Muscle layer of duodenum (tissue), 2 donors: ENCODE data around the gene DENND2D.

Source experiments
- H3K27ac ChIP-seq: one replicate; pipeline ENCODE4 v1.7.0; 2013; ENCODE audit warnings: mild to moderate bottlenecking, low read length
- H3K27me3 ChIP-seq: one replicate; pipeline ENCODE4 v1.7.0; 2013; ENCODE audit warnings: low read depth, mild to moderate bottlenecking, control low read depth, low read length
- H3K36me3 ChIP-seq, 2 donors: one replicate each; pipeline ENCODE4 v1.7.0; 2013; ENCODE audit warnings: low read length in 2 of 2, control low read depth in 1 of 2, mild to moderate bottlenecking in 1 of 2; ENCODE audit not compliant: insufficient read depth in 2 of 2, control insufficient read depth in 1 of 2
- H3K4me1 ChIP-seq, 2 donors: one replicate each; pipeline ENCODE4 v1.7.0; 2013; ENCODE audit warnings: low read length in 2 of 2, mild to moderate bottlenecking in 2 of 2, control low read depth in 1 of 2, moderate library complexity in 1 of 2; ENCODE audit not compliant: insufficient read depth in 2 of 2, control insufficient read depth in 1 of 2
- H3K4me3 ChIP-seq, 2 donors: one replicate each; pipeline ENCODE4 v1.7.0; 2013; ENCODE audit warnings: low read length in 2 of 2, low read depth in 1 of 2, mild to moderate bottlenecking in 1 of 2
- H3K9me3 ChIP-seq, 2 donors: one replicate each; pipeline ENCODE4 v1.7.0; 2013; ENCODE audit warnings: low read length in 2 of 2, control low read depth in 1 of 2, mild to moderate bottlenecking in 1 of 2; ENCODE audit not compliant: control insufficient read depth in 1 of 2
- donor health status: healthy.

DENND2D gene

DNA sequence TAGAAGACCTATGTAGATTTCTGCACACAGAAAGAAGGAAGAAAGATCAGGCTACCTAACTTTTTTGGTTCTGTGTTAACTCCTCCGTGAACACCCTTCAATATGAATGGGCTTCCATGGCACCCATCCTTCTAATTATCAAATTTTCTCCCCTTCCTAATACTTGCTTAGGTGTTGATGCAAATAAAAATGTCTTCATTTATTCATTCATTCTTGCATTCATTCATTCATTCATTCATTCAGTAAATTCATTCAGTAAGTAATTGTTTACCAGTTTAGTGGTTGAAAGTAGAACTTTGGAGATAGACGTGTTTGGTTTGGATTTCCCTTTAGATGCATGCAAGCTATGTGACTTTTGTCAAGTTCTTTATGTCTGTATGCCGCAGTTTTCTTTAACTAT, 31.7 kb upstream of the DENND2D start:
- H3K27me3 ChIP-seq, result no peaks in the 10 kb centered on the region
- no peaks in the 10 kb centered on the region for H3K9me3 ChIP-seq
- H3K27ac ChIP-seq, result no peak overlapping the region
- H3K36me3 ChIP-seq, result no peaks in the 10 kb centered on the region
- no peaks in the 10 kb centered on the region for H3K4me1 ChIP-seq
- no peak overlapping the region for H3K4me3 ChIP-seq

DNA sequence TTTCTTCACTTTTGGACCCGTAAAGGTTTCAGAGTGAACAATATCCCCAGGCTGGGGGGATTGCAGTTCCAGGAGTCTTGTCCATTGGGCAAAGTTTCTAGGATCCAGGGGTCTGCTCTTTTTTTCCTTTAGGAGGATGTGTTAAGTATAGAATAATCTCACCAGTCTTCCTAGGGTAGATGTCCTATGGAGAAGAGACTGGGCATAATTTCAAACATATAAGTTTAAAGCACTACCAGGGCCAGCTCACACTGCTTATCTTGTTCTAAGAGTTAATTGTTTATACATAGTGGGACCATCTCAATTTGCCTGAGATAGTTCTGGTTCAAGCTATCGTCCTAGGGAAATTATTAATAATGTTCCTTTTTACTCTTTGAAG, 28.3 kb upstream of the DENND2D start:
- no peaks in the 10 kb centered on the region for H3K9me3 ChIP-seq
- H3K4me3 ChIP-seq, result no peak overlapping the region
- H3K4me1 ChIP-seq, result no peaks in the 10 kb centered on the region
- H3K36me3 ChIP-seq, result no peaks in the 10 kb centered on the region
- no peak overlapping the region for H3K27ac ChIP-seq
- H3K27me3 ChIP-seq, result no peaks in the 10 kb centered on the region

DNA sequence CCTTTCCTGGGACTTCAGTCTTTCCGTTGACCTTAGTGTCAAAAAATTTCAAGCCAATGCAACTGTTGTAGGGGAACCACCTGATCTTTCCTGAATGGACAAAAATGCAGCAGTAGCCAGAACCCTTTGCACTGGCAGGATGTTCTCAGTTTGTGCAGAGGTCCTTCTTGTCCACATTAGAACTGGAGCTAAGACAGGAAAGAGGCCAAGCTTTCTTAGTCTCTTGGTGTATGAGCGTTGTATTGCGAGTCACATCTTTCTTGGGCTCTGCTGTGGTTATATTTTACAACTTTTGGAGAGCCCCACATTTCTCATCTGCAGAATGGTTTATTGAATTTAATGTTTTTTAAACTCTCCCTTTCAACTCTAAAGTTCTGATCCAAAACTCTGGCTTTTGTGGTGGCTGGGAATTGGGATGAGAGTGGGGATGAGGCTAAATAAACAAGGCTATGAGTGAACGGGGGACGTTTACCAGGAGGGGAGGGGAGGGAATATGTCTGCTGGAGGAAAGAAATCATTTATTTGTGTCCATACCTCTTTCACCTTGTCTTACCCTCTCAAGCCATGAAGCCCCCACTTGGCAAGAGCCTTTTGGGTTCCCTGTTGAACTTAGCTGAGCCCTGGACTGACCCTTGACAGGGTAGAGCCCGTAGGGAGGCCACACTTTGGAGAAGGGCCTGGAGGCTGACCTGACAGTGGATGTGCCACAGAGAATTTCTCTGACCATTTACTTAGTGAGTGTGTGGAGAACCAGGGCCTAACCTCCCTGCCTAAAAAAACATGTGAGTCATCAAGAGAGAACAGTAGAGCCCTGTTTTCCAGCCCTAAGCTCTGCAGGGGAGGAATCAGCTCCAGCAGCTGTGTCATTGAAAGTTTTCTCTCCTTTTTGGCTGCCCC, 27.7 kb upstream of the DENND2D start:
- Histone ChIP-seq H3K4me3 (no peak overlapping the region), H3K36me3 (no peaks in the 10 kb centered on the region), H3K9me3 (no peaks in the 10 kb centered on the region), H3K27me3 (no peaks in the 10 kb centered on the region), H3K4me1 (peaks cover 0 to 2% of the 10 kb centered on the region in 2 donors), H3K27ac (no peak overlapping the region)

DNA sequence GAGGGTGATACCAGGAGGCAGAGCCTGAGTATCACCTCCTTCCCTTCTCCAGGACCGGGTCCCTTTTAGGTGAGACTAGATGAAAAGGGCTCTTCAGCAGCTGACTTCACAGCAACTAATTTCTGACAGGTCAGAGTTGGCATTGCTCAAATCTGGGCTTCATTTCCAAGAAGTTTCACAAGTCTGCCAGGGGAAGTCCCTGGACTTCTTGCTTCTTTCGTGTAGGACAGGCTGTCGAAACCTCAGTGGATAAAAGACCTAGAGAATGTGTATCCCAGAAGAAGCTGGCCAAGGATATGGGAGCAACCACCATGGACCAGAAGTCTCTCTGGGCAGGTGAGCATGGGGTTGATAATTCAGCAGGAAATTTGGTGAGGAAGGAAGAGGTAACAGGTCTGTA, 27.0 kb upstream of the DENND2D start, which contains the start of gene CHI3L2:
TSS of gene CHI3L2 (plus strand) at position 280 of the 400 bp plus-strand sequence. CDS start at position 297, 17 bp downstream.
- Histone ChIP-seq H3K27ac (no peak within 1 kb of the TSS), H3K4me3 (no peak within 1 kb of the TSS), H3K36me3 (no peaks in the 10 kb centered on the region), H3K9me3 (no peaks in the 10 kb centered on the region), H3K4me1 (peaks cover 4 to 8% of the 10 kb centered on the region in 2 donors), H3K27me3 (no peaks in the 10 kb centered on the region)

DNA sequence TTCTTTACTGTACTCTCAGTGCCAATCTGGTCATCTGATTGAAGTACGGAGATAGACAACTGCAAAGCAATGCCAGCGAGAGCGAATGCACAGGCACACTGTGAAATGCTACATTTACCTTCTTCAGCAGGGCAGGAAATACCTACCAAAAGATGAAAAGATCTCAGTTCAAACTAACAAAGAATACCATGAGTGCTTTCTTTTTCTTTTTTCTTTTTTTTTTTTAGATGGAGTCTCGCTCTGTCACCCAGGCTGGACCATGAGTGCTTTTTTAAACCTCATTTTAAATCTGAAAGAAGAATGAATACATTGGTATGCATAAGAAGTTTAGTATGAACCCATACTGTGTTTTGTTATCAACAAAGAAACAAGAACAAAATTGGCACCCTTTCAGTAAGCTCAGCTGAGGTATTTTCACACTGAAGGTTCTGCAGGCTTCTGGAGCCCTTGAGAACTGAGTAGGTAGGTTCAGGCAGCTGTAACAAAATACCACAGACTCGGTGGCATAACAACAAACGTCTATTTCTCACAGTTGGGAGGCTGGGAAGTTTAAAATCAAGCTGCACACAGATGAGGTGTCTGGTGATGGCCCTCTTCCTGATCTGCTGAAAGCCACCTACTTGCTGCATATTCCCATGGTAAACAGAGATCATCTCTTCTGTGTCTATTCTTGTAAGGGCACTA, 25.4 kb upstream of the DENND2D start:
- H3K27ac ChIP-seq, result no peak overlapping the region
- no peaks in the 10 kb centered on the region for H3K9me3 ChIP-seq
- H3K36me3 ChIP-seq, result no peaks in the 10 kb centered on the region
- peaks cover 8 to 14% of the 10 kb centered on the region in 2 donors for H3K4me1 ChIP-seq
- no peak overlapping the region for H3K4me3 ChIP-seq
- no peaks in the 10 kb centered on the region for H3K27me3 ChIP-seq

DNA sequence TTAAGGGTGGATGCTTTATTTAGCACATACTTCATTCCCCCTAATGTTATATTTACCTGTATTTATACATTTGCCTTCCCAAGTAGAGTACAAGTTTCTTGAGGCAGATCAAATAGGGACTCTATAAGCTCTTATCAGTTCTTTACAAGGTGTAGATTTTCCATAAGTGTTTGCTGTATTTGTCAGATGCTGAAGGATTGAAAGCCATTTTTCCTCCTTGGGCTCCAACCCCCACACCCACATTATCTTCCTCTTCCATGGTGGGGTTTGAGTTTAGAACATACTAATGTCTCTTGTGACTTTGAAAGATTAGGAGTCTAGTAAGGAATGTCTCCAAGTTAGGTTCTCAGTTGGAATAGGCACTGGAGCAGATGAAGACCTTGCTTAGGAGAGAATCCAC, 24.6 kb upstream of the DENND2D start:
- no peaks in the 10 kb centered on the region for H3K36me3 ChIP-seq
- no peak overlapping the region for H3K4me3 ChIP-seq
- no peaks in the 10 kb centered on the region for H3K9me3 ChIP-seq
- peaks cover 8 to 14% of the 10 kb centered on the region in 2 donors for H3K4me1 ChIP-seq
- no peaks in the 10 kb centered on the region for H3K27me3 ChIP-seq
- H3K27ac ChIP-seq, result no peak overlapping the region

DNA sequence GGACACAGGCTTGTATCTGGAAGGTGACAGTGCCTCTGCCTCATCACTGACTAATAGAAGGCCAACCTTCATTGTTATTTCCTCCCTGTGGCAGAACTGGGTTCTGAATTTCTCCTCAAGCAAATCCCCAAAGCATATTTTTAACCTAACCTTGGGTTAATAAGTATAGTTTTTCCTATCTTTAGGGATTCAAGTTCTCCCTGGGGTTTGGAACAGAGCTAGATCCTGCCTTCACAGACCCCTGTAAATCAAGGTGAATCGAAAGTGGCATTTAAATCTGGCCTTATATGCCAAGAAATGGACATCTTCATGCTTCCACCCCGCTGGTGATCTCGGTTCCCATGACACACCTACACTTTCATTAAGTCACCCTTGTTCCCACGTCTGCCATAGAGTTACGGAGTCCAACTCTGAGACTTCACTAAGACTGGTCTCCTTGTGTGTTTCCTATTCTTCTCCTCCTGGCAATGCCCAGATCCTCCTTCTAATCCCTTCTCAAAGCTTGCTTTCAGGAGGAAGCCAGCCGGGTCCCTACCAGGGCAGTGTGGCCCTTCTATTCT, 22.8 kb upstream of the DENND2D start:
- Histone ChIP-seq H3K27ac (no peak overlapping the region), H3K4me3 (no peak overlapping the region), H3K4me1 (peaks cover 8 to 14% of the 10 kb centered on the region in 2 donors), H3K27me3 (no peaks in the 10 kb centered on the region), H3K9me3 (no peaks in the 10 kb centered on the region), H3K36me3 (no peaks in the 10 kb centered on the region)

DNA sequence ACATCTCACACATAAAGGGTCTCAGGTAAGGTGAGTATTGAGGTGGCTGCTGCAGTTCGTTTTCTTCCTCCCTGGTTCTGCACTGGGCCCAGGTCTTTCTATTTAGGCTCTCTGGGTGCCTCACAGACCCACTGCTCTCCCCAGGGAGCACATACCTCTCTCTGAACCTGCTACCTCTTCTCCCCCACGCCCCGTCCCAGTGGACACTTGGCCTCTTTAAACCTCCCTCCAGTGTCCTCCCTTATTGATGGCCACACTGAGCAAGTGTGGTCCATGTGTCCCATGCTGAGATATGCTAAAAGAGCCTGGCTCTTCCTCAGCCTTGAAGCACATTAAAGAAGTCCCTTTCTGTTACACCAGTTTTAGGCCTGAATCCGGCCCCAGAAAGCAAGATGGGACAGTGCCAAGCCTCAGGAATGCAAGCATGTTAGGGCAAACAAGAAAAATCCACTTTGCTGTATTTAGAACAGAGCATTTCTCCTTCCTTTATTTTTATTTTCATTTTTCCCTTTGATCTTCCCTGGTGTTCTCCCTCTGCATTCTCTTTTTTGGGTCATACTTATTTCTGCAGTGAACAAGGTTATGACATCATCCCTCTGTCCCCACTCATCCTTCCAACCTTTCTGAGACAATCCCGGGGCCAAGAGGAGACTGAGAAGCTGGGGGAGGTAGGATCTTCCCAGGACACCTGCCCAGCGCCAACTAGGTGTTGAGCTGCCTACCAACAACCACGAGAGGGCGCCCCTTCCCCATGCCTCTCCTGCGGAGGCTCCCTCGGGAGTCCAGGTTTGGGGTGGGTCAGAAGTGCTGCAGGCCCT, 22.1 kb upstream of the DENND2D start:
- Histone ChIP-seq H3K9me3 (no peaks in the 10 kb centered on the region), H3K27me3 (no peaks in the 10 kb centered on the region), H3K4me1 (peaks cover 8 to 14% of the 10 kb centered on the region in 2 donors), H3K4me3 (peak overlapping the region in 1 of 2 donors; percentile 17), H3K36me3 (no peaks in the 10 kb centered on the region), H3K27ac (peak overlapping the region; percentile 2)

DNA sequence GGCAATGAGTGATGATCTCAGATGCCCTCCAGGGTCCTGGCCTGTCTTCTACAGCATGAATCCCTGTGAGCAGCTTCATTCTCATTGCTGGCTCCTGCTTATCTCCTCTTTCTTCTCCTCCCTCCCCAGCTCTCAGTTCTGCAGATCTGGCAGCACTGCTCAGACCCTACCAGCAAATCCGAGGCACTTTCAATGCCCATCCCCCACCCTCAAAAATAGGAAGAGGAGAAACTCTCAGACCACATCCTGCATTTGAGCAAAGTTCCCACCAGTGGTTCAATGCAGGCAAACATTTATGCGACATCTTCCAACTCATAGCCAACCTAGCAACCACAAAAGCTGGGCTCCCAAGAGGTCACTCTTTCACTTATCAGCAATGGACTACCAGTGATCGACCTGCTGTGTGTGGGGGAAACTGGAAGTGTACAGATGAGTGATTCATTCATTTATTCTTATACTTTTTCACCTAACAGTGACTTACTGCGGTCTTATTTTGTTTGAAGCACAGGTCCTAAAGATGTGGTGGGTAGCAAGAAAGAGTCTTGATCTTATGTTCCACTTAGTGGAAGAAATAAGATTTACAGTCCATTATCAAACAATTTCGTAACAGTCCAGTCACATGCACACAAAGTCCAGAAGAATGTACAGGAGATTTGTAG, 21.3 kb upstream of the DENND2D start:
- no peaks in the 10 kb centered on the region for H3K27me3 ChIP-seq
- H3K4me1 ChIP-seq, result peaks cover 8 to 14% of the 10 kb centered on the region in 2 donors
- H3K27ac ChIP-seq, result no peak overlapping the region
- no peak overlapping the region for H3K4me3 ChIP-seq
- no peaks in the 10 kb centered on the region for H3K9me3 ChIP-seq
- no peaks in the 10 kb centered on the region for H3K36me3 ChIP-seq

DNA sequence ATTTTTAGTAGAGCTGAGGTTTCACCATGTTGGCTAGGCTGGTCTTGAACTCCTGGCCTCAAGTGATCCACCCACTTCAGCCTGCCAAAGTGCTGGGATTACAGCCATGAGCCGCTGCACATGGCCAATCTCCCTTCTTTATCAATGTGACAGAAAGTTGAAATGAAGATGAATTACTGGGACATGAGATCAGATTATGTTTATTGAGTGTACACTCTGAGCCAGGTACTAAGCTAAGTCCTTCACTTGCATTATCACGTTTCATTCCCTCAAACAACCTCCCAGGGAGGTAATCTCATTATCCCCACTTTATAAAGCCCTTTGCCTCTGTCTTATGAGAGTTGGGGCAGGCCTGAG, 20.8 kb upstream of the DENND2D start:
- H3K4me1 ChIP-seq, result peaks cover 8 to 14% of the 10 kb centered on the region in 2 donors
- H3K36me3 ChIP-seq, result no peaks in the 10 kb centered on the region
- H3K27ac ChIP-seq, result no peak overlapping the region
- no peaks in the 10 kb centered on the region for H3K9me3 ChIP-seq
- no peak overlapping the region for H3K4me3 ChIP-seq
- no peaks in the 10 kb centered on the region for H3K27me3 ChIP-seq
